Esophagus squamous epithelium (tissue), 5 donors: Measurements from ENCODE around the gene FNTB. TPM values are rescaled to one million over a fixed set of nuclear protein-coding genes. Genes with fewer than 3 reads are reported as not detected.

Experiments
- DNase-seq: peaks from one replicate; lab custom pipeline; 2025; lab: John Stamatoyannopoulos, UW
- H3K27ac ChIP-seq, 4 donors: fragments of 200-600 bp; sonication (generic); one replicate each; pipeline ENCODE4 v1.5.1; 2016 to 2019; ENCODE audit warnings: mild to moderate bottlenecking in 1 of 4
- H3K27me3 ChIP-seq, 4 donors: fragments of 200-600 bp; sonication (generic); 1 replicate in 3 of 4; 2 replicates in 1 of 4; pipeline versions ENCODE4 v1.5.1 to v1.6.0; 2017 to 2021; ENCODE audit warnings: antibody characterized with exemption in 1 of 4
- H3K36me3 ChIP-seq, 3 donors: fragments of 200-600 bp; sonication (generic); one replicate each; pipeline ENCODE4 v1.5.1; 2016 to 2019
- H3K4me1 ChIP-seq, 3 donors: fragments of 200-600 bp; sonication (generic); one replicate each; pipeline ENCODE4 v1.5.1; 2017 to 2019
- H3K4me3 ChIP-seq, 4 donors: fragments of 200-600 bp; sonication (generic); 1 replicate in 3 of 4; 2 replicates in 1 of 4; pipeline ENCODE4 v1.5.1; 2016 to 2019; ENCODE audit warnings: mild to moderate bottlenecking in 2 of 4, moderate library complexity in 1 of 4
- H3K9me3 ChIP-seq, 3 donors: fragments of 200-600 bp; sonication (generic); one replicate each; pipeline ENCODE4 v1.5.1; 2016 to 2019
- CTCF ChIP-seq, 6 experiments: fragments of 450-650 bp in 4 of 6; fragments of 200-600 bp in 2 of 6; sonication (generic) in 2 of 6; IDR thresholded peaks; one replicate each; pipeline ENCODE4 v1.5.1; 2016 to 2019; ENCODE audit warnings: antibody characterized with exemption in 6 of 6, mild to moderate bottlenecking in 4 of 6, moderate library complexity in 4 of 6
- POLR2A ChIP-seq, 4 donors: fragments of 450-650 bp; IDR thresholded peaks; one replicate each; pipeline ENCODE4 v1.6.1; 2017; ENCODE audit warnings: antibody characterized with exemption in 4 of 4, mild to moderate bottlenecking in 4 of 4, moderate library complexity in 3 of 4
- WGBS, 2 donors: methylation state at CpG; one replicate each; pipeline ENCODE4 v1.1.5; 2018; 5-methylcytosine and 5-hydroxymethylcytosine counted together
- intact Hi-C: fragments of 100-400 bp; cut with DNase I; formaldehyde crosslinking; loops from one replicate; pipeline ENCODE4 v1.15.0; 2022
- total RNA-seq, 4 donors: library from RNA; depleted of rRNA; stranded (reverse); fragments of >200 nt; gene quantifications; one replicate each; pipeline ENCODE4 v1.1.0, GENCODE V29; 2016
- donor health status: DM: yes; HTN: yes; CAD: no.

Gene FNTB
- total RNA-seq, 4 donors from 2014 or later: 16.2 to 20.4 (median 18.2) TPM

- no peak for DNase-seq
- H3K4me3 ChIP-seq: no peak overlapping the region
- peaks cover 0 to 26% (median 0%) of the 10 kb centered on the region in 4 donors for H3K27me3 ChIP-seq
- WGBS, 2 donors: 14 to 61% methylated on average over 2 of the region's 2 CpGs
- peaks cover 6 to 39% (median 11%) of the 10 kb centered on the region in 3 donors for H3K4me1 ChIP-seq
- H3K9me3 ChIP-seq: no peaks in the 10 kb centered on the region
- peak overlapping the region in 2 of 4 donors; percentile 11 to 21 for H3K27ac ChIP-seq
- no peak for TF ChIP-seq CTCF (IDR thresholded peaks at IDR 0.05)
- no peak for TF ChIP-seq POLR2A (IDR thresholded peaks at IDR 0.05)
- no peaks in the 10 kb centered on the region for H3K36me3 ChIP-seq
- intact Hi-C loops: no loop called here
These were observed 19.7 kb upstream of the FNTB start for GRCh38 chr14:64966976-64967375.

GRCh38 chr14:64968167-64968566 lies 18.5 kb upstream of the FNTB start:
- no peak for DNase-seq
- no peak for TF ChIP-seq CTCF (IDR thresholded peaks at IDR 0.05)
- no peak for TF ChIP-seq POLR2A (IDR thresholded peaks at IDR 0.05)
- no peaks in the 10 kb centered on the region for H3K36me3 ChIP-seq
- H3K4me3 ChIP-seq: no peak overlapping the region
- intact Hi-C loops: no loop called here
- peaks cover 6 to 47% (median 11%) of the 10 kb centered on the region in 3 donors for H3K4me1 ChIP-seq
- H3K27me3 ChIP-seq: peaks cover 0 to 30% (median 0%) of the 10 kb centered on the region in 4 donors
- 86 to 94% methylated on average over 7 of the region's 7 CpGs for WGBS, 2 donors
- no peaks in the 10 kb centered on the region for H3K9me3 ChIP-seq
- no peak overlapping the region for H3K27ac ChIP-seq

- no peak overlapping the region for H3K27ac ChIP-seq
- no peaks in the 10 kb centered on the region for H3K36me3 ChIP-seq
- no peaks in the 10 kb centered on the region for H3K9me3 ChIP-seq
- intact Hi-C loops: no loop called here
- H3K27me3 ChIP-seq: peaks cover 0 to 30% (median 0%) of the 10 kb centered on the region in 4 donors
- WGBS, 2 donors: 68 to 92% methylated on average over 3 to 5 of the region's 6 CpGs
- no peak for DNase-seq
- TF ChIP-seq CTCF (IDR thresholded peaks at IDR 0.05) (no peak), POLR2A (IDR thresholded peaks at IDR 0.05) (no peak)
- peaks cover 6 to 47% (median 11%) of the 10 kb centered on the region in 3 donors for H3K4me1 ChIP-seq
- no peak overlapping the region for H3K4me3 ChIP-seq
These were observed 18.0 kb upstream of the FNTB start for GRCh38 chr14:64968651-64969050.

GRCh38 chr14:64970041-64970440 lies 16.7 kb upstream of the FNTB start:
- Histone ChIP-seq H3K36me3 (no peaks in the 10 kb centered on the region), H3K4me3 (no peak overlapping the region), H3K27me3 (peaks cover 0 to 30% (median 0%) of the 10 kb centered on the region in 4 donors), H3K27ac (no peak overlapping the region), H3K4me1 (peaks cover 6 to 47% (median 11%) of the 10 kb centered on the region in 3 donors), H3K9me3 (no peaks in the 10 kb centered on the region)
- 79 to 82% methylated on average over 3 of the region's 3 CpGs for WGBS, 2 donors
- DNase-seq: no peak
- intact Hi-C loops: no loop called here
- TF ChIP-seq POLR2A (IDR thresholded peaks at IDR 0.05) (no peak), CTCF (IDR thresholded peaks at IDR 0.05) (no peak)

- TF ChIP-seq CTCF (IDR thresholded peaks at IDR 0.05) (no peak), POLR2A (IDR thresholded peaks at IDR 0.05) (no peak)
- 58 to 65% methylated on average over 5 to 6 of the region's 8 CpGs for WGBS, 2 donors
- no peaks in the 10 kb centered on the region for H3K9me3 ChIP-seq
- H3K27ac ChIP-seq: no peak overlapping the region
- peaks cover 0 to 30% (median 0%) of the 10 kb centered on the region in 4 donors for H3K27me3 ChIP-seq
- H3K36me3 ChIP-seq: no peaks in the 10 kb centered on the region
- intact Hi-C loops: no loop called here
- peaks cover 6 to 42% (median 11%) of the 10 kb centered on the region in 3 donors for H3K4me1 ChIP-seq
- H3K4me3 ChIP-seq: peak overlapping the region; percentile 64 to 85 (median 73)
- no peak for DNase-seq
These were observed 15.8 kb upstream of the FNTB start for GRCh38 chr14:64970776-64971477.
